ENCODE data around the gene SPG7.
"Not testable (repeated sequence)": the region's sequence is repeated elsewhere in the genome, so short reads cannot be mapped to it uniquely, and the experiment has no call there.

The SPG7 gene

GRCh38 chr16:89567656-89568594, 59.7 kb downstream of the SPG7 start:
- no peaks in the 10 kb centered on the region for H3K4me1 ChIP-seq (ENCODE audit: low read length)
- no peak overlapping the region for H3K27ac ChIP-seq (ENCODE audit: low read length)
- TF ChIP-seq EZH2 (optimal IDR thresholded peaks at IDR 0.05; ENCODE audit: low read depth, low read length) = no peak
- no peak for TF ChIP-seq CTCF (IDR thresholded peaks at IDR 0.05; ENCODE audit: low read length)
- H3K4me3 ChIP-seq (ENCODE audit: low read length) = no peak overlapping the region
- peaks cover 5% of the 10 kb centered on the region; the same call in 1 of the 2 replicates for H4K20me1 ChIP-seq (ENCODE audit: insufficient read depth, low read length)
- peaks cover 22% of the 10 kb centered on the region for H3F3A ChIP-seq (ENCODE audit: insufficient read depth, low read length)
- DNase-seq = no peak
- no peaks in the 10 kb centered on the region for H3K36me3 ChIP-seq (replicated peaks; ENCODE audit: insufficient read depth, low read length)
- no peaks in the 10 kb centered on the region for H3K9me2 ChIP-seq (replicated peaks; ENCODE audit: insufficient read depth, low read length)
- no peaks in the 10 kb centered on the region for H3K9me3 ChIP-seq (replicated peaks; ENCODE audit: insufficient read depth, low read length)
- no peak overlapping the region for H3K9ac ChIP-seq (ENCODE audit: low read length)
- no peaks in the 10 kb centered on the region for H3K27me3 ChIP-seq (replicated peaks; ENCODE audit: insufficient read depth, low read length)
- no peaks in the 10 kb centered on the region for H3K79me2 ChIP-seq (ENCODE audit: low read length)
- H3K4me2 ChIP-seq (ENCODE audit: low read depth, low read length) = no peak overlapping the region
- H2AFZ ChIP-seq (ENCODE audit: low read length) = no peak overlapping the region

GRCh38 chr16:89569506-89570341, 61.5 kb downstream of the SPG7 start:
- Histone ChIP-seq H3F3A (ENCODE audit: insufficient read depth, low read length) (peaks cover 9% of the 10 kb centered on the region; the same call in 1 of the 2 replicates), H3K27ac (ENCODE audit: low read length) (no peak overlapping the region), H3K9ac (ENCODE audit: low read length) (no peak overlapping the region), H3K9me2 (replicated peaks; ENCODE audit: insufficient read depth, low read length) (no peaks in the 10 kb centered on the region), H3K36me3 (replicated peaks; ENCODE audit: insufficient read depth, low read length) (no peaks in the 10 kb centered on the region), H3K79me2 (ENCODE audit: low read length) (no peaks in the 10 kb centered on the region), H4K20me1 (ENCODE audit: insufficient read depth, low read length) (no peaks in the 10 kb centered on the region; the same call in 1 of the 2 replicates), H3K9me3 (replicated peaks; ENCODE audit: insufficient read depth, low read length) (no peaks in the 10 kb centered on the region), H3K4me2 (ENCODE audit: low read depth, low read length) (no peak overlapping the region), H3K27me3 (replicated peaks; ENCODE audit: insufficient read depth, low read length) (0 out of 2 replicates have a peak, but pooled peaks cover under 1% of the 10 kb centered on the region), H3K4me3 (ENCODE audit: low read length) (no peak overlapping the region), H2AFZ (ENCODE audit: low read length) (no peak overlapping the region), H3K4me1 (ENCODE audit: low read length) (no peaks in the 10 kb centered on the region)
- no peak for DNase-seq
- TF ChIP-seq EZH2phosphoT487 (IDR thresholded peaks at IDR 0.05; ENCODE audit: low read length) = no peak

- no peaks in the 10 kb centered on the region for H3K79me2 ChIP-seq (ENCODE audit: low read length)
- H3F3A ChIP-seq (ENCODE audit: insufficient read depth, low read length) = peaks cover 4% of the 10 kb centered on the region; the same call in 1 of the 2 replicates
- H4K20me1 ChIP-seq (ENCODE audit: insufficient read depth, low read length) = no peaks in the 10 kb centered on the region
- H3K27ac ChIP-seq (ENCODE audit: low read length) = no peak overlapping the region
- no peak overlapping the region for H3K9ac ChIP-seq (ENCODE audit: low read length)
- no peaks in the 10 kb centered on the region for H3K9me2 ChIP-seq (replicated peaks; ENCODE audit: insufficient read depth, low read length)
- H3K4me2 ChIP-seq (ENCODE audit: low read depth, low read length) = no peak overlapping the region
- H3K4me1 ChIP-seq (ENCODE audit: low read length) = no peaks in the 10 kb centered on the region
- no peaks in the 10 kb centered on the region for H3K9me3 ChIP-seq (replicated peaks; ENCODE audit: insufficient read depth, low read length)
- no peak for TF ChIP-seq CTCF (IDR thresholded peaks at IDR 0.05; ENCODE audit: low read length)
- TF ChIP-seq EZH2phosphoT487 (IDR thresholded peaks at IDR 0.05; ENCODE audit: low read length) = no peak
- TF ChIP-seq EZH2 (optimal IDR thresholded peaks at IDR 0.05; ENCODE audit: low read depth, low read length) = no peak
- H3K36me3 ChIP-seq (replicated peaks; ENCODE audit: insufficient read depth, low read length) = no peaks in the 10 kb centered on the region
- H3K27me3 ChIP-seq (replicated peaks; ENCODE audit: insufficient read depth, low read length) = 0 out of 2 replicates have a peak, but pooled peaks cover 7% of the 10 kb centered on the region
- H2AFZ ChIP-seq (ENCODE audit: low read length) = no peak overlapping the region
- DNase-seq = no peak
- H3K4me3 ChIP-seq (ENCODE audit: low read length) = no peak overlapping the region
These were observed 62.2 kb downstream of the SPG7 start for GRCh38 chr16:89570342-89570923.

- not testable (repeated sequence) for H3K4me1 ChIP-seq (ENCODE audit: low read length); H3K36me3 ChIP-seq (replicated peaks; ENCODE audit: insufficient read depth, low read length); H2AFZ ChIP-seq (ENCODE audit: low read length); H4K20me1 ChIP-seq (ENCODE audit: insufficient read depth, low read length); H3F3A ChIP-seq (ENCODE audit: insufficient read depth, low read length); H3K9me3 ChIP-seq (replicated peaks; ENCODE audit: insufficient read depth, low read length); H3K4me2 ChIP-seq (ENCODE audit: low read depth, low read length); H3K79me2 ChIP-seq (ENCODE audit: low read length); H3K9me2 ChIP-seq (replicated peaks; ENCODE audit: insufficient read depth, low read length); DNase-seq; H3K27ac ChIP-seq (ENCODE audit: low read length); H3K27me3 ChIP-seq (replicated peaks; ENCODE audit: insufficient read depth, low read length); H3K9ac ChIP-seq (ENCODE audit: low read length); H3K4me3 ChIP-seq (ENCODE audit: low read length)
These were observed 62.9 kb downstream of the SPG7 start for GRCh38 chr16:89570983-89571598.

All from MM.1S (cell line).